Neural crest cell (in vitro differentiated cells): Measurements from ENCODE around the gene TEX10. TPM values are rescaled to one million over a fixed set of nuclear protein-coding genes. Genes with fewer than 3 reads are reported as not detected.
"Not testable (repeated sequence)": the region's sequence is repeated elsewhere in the genome, so short reads cannot be mapped to it uniquely, and the experiment has no call there.

Experiments used
- DNase-seq: peaks from one replicate; pipeline ENCODE4 v3.0.0; 2021; ENCODE audit warnings: low read depth, mixed read lengths, low spot score
- H3K27ac Mint-ChIP-seq: one replicate; pipeline ENCODE4 v1.8.0; 2021; ENCODE audit warnings: mild to moderate bottlenecking, mixed read lengths; ENCODE audit not compliant: unreplicated experiment
- H3K27me3 Mint-ChIP-seq: 2 replicates; pipeline ENCODE4 v1.8.0; 2021; ENCODE audit warnings: low read depth, mild to moderate bottlenecking, mixed read lengths
- H3K36me3 Mint-ChIP-seq: 2 replicates; pipeline ENCODE4 v1.8.0; 2021; ENCODE audit warnings: low read depth, mild to moderate bottlenecking, mixed read lengths
- H3K4me1 Mint-ChIP-seq: 2 replicates; pipeline ENCODE4 v1.8.0; 2021; ENCODE audit warnings: mixed read lengths
- H3K4me3 Mint-ChIP-seq: one replicate; pipeline ENCODE4 v1.8.0; 2021; ENCODE audit warnings: mild to moderate bottlenecking, mixed read lengths
- H3K9me3 Mint-ChIP-seq: 2 replicates; pipeline ENCODE4 v1.8.0; 2021; ENCODE audit warnings: mixed read lengths
- CTCF ChIP-seq: fragments of 200-600 bp; sonication (generic); conservative IDR thresholded peaks from 2 replicates; pipeline ENCODE4 v1.5.0; 2021; ENCODE audit warnings: antibody characterized with exemption, mild to moderate bottlenecking
- total RNA-seq: library from RNA; stranded (reverse); gene quantifications from 2 replicates; pipeline ENCODE4 v1.2.1, GENCODE V29; 2021

TEX10 gene
- total RNA-seq, 1 donor from 2014 or later = 42.2 TPM

- H3K27ac Mint-ChIP-seq = no peak overlapping the region
- H3K4me1 Mint-ChIP-seq = peaks cover 52% of the 10 kb centered on the region
- peaks cover 23% of the 10 kb centered on the region for H3K36me3 Mint-ChIP-seq
- H3K27me3 Mint-ChIP-seq = no peaks in the 10 kb centered on the region
- DNase-seq = no peak
- peaks cover 14% of the 10 kb centered on the region for H3K9me3 Mint-ChIP-seq
- H3K4me3 Mint-ChIP-seq = peak overlapping the region; percentile 72
- no peak for TF ChIP-seq CTCF
These were observed 2.6 kb downstream of the TEX10 start for GRCh38 chr9:100350188-100350587.

GRCh38 chr9:100346836-100347235 lies 5.9 kb downstream of the TEX10 start:
- peaks cover 27% of the 10 kb centered on the region for H3K4me1 Mint-ChIP-seq
- no peak for TF ChIP-seq CTCF
- peaks cover 9% of the 10 kb centered on the region for H3K36me3 Mint-ChIP-seq
- no peaks in the 10 kb centered on the region for H3K9me3 Mint-ChIP-seq
- no peaks in the 10 kb centered on the region for H3K27me3 Mint-ChIP-seq
- DNase-seq = no peak
- H3K4me3 Mint-ChIP-seq = no peak overlapping the region
- H3K27ac Mint-ChIP-seq = no peak overlapping the region

- no peak for DNase-seq
- H3K27me3 Mint-ChIP-seq = no peaks in the 10 kb centered on the region
- H3K4me1 Mint-ChIP-seq = no peaks in the 10 kb centered on the region
- TF ChIP-seq CTCF = no peak
- H3K4me3 Mint-ChIP-seq = no peak overlapping the region
- no peak overlapping the region for H3K27ac Mint-ChIP-seq
- H3K9me3 Mint-ChIP-seq = no peaks in the 10 kb centered on the region
- peaks cover 18% of the 10 kb centered on the region for H3K36me3 Mint-ChIP-seq
These were observed 10.9 kb downstream of the TEX10 start for GRCh38 chr9:100341889-100342288.

- Mint-ChIP-seq H3K9me3 (no peaks in the 10 kb centered on the region), H3K4me1 (no peaks in the 10 kb centered on the region), H3K36me3 (peaks cover 15% of the 10 kb centered on the region), H3K27ac (no peak overlapping the region), H3K4me3 (no peak overlapping the region), H3K27me3 (no peaks in the 10 kb centered on the region)
- DNase-seq = no peak
- no peak for TF ChIP-seq CTCF
These were observed 12.5 kb downstream of the TEX10 start for GRCh38 chr9:100340224-100340623.

- H3K27ac Mint-ChIP-seq, H3K27me3 Mint-ChIP-seq, DNase-seq, H3K4me1 Mint-ChIP-seq, H3K9me3 Mint-ChIP-seq, H3K4me3 Mint-ChIP-seq: not testable (repeated sequence)
- peaks cover 18% of the 10 kb centered on the region for H3K36me3 Mint-ChIP-seq
These were observed 14.0 kb downstream of the TEX10 start for GRCh38 chr9:100338736-100339135.

GRCh38 chr9:100324594-100325200 lies 28.0 kb downstream of the TEX10 start:
- Mint-ChIP-seq H3K9me3 (no peaks in the 10 kb centered on the region), H3K36me3 (peaks cover 12% of the 10 kb centered on the region), H3K4me3 (no peak overlapping the region), H3K4me1 (peaks cover 4% of the 10 kb centered on the region), H3K27ac (no peak overlapping the region), H3K27me3 (no peaks in the 10 kb centered on the region)
- DNase-seq = no peak
- peak; percentile 72 for TF ChIP-seq CTCF
